ENCODE data around the gene LHX3. TPM values are rescaled to one million over a fixed set of nuclear protein-coding genes. Genes with fewer than 3 reads are reported as not detected.
A peak's percentile ranks its signal among the peaks of the same experiment; 100 is the strongest.

LHX3 gene
- total RNA-seq, 1 donor from 2014 or later: not detected

DNA sequence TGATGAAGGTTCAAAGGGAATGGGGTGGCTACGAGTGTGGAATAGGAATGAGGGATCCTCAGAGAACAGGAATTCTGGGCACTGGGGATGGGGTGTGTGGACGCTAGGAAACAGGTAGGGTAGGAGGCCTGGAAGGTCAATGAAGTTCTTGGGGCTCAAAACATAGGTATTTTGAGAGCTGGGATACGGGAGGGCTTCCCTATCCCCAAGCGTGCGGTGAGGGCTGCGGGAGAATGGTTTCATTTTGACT, 40.0 kb upstream of the LHX3 start:
- TF ChIP-seq POLR2A (IDR thresholded peaks at IDR 0.05): no peak
- no peak for TF ChIP-seq POLR2AphosphoS5 (IDR thresholded peaks at IDR 0.05; ENCODE audit: insufficient read depth in 1 of 2, low read depth in 1 of 2)
- no peak for TF ChIP-seq CTCF (IDR thresholded peaks at IDR 0.05)
- Histone ChIP-seq H3K4me3 (peak overlapping the region; percentile 83 to 84), H3K4me1 (peaks cover 27% of the 10 kb centered on the region), H3K27me3 (no peaks in the 10 kb centered on the region), H3K9me3 (no peaks in the 10 kb centered on the region), H3K27ac (no peak overlapping the region), H3K36me3 (no peaks in the 10 kb centered on the region)
- intact Hi-C loops (cut with DNase I): no loop called here
- no peak for DNase-seq (ENCODE audit: extremely low spot score in 2 of 2)

DNA sequence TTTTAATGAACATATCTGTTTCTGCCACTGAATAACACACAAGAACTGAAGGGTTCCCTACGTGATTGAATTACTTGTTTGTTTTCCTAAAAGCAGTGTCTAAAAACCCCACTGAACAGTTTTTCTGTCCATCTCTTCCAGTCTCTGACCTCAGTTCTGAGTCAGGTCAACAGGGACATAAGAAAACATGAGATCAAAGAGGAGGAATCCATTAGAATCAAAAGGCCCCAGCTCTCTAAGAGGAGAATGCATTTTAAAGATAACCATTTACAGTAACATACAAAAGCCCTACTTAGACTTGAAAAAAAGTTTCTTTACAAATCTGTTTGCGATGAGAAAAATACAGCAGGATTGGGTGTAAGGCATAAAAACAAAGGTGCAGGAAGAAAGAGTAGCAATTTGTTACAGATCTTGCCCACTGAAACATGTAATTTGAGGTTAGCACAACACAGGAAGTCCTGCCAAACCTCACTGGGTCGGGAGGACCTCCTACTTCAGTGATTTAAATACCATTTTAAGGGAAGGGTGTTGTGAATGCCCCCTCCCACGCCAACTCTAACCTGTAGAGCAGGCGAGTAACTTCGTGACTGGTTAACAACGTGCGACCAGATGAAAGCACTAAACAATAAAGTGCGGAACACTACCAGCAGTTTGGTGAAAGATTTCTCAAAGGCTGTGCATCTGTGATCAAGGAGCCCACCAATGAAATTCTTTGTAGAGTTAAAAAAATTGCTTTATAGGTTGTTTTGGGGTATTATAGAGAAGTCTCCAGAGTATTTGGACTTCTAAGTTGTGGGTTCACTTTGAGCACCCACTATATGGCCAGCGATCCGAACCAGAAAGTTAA, 39.4 kb upstream of the LHX3 start:
- Histone ChIP-seq H3K9me3 (no peaks in the 10 kb centered on the region), H3K27me3 (no peaks in the 10 kb centered on the region), H3K27ac (no peak overlapping the region), H3K36me3 (no peaks in the 10 kb centered on the region), H3K4me3 (peak overlapping the region; percentile 83 to 84), H3K4me1 (peaks cover 27% of the 10 kb centered on the region)
- DNase-seq (ENCODE audit: extremely low spot score in 2 of 2): no peak
- intact Hi-C loops (cut with DNase I): no loop called here
- TF ChIP-seq POLR2AphosphoS5 (IDR thresholded peaks at IDR 0.05; ENCODE audit: insufficient read depth in 1 of 2, low read depth in 1 of 2): no peak
- TF ChIP-seq CTCF (IDR thresholded peaks at IDR 0.05): no peak
- TF ChIP-seq POLR2A (IDR thresholded peaks at IDR 0.05): no peak

DNA sequence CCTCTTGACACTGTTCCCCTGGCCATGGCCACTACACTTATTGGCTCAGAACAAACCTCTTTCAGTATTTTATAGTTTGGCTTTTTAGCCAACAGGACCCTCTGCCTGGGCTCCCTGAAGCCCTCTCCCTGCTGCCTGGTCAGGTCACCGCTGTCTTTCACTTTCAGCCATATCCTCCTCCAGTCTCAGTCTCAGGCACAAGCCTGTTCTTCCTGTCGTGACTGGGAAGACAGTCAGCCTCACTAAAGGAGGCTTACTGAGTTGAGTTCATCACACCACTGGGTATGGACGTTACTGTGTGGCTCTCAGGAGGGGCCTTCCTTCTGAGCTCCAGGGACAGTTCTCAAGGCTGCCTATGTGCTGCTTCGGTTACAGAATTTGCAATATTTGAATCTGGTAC, 38.7 kb upstream of the LHX3 start:
- Histone ChIP-seq H3K4me3 (no peak overlapping the region), H3K27ac (no peak overlapping the region), H3K4me1 (peaks cover 27% of the 10 kb centered on the region), H3K27me3 (no peaks in the 10 kb centered on the region), H3K36me3 (no peaks in the 10 kb centered on the region), H3K9me3 (no peaks in the 10 kb centered on the region)
- DNase-seq (ENCODE audit: extremely low spot score in 2 of 2): no peak
- TF ChIP-seq CTCF (IDR thresholded peaks at IDR 0.05) (no peak), POLR2A (IDR thresholded peaks at IDR 0.05) (no peak), POLR2AphosphoS5 (IDR thresholded peaks at IDR 0.05; ENCODE audit: insufficient read depth in 1 of 2, low read depth in 1 of 2) (no peak)
- intact Hi-C loops (cut with DNase I): no loop called here

GRCh38 chr9:136242918-136243525, 38.1 kb upstream of the LHX3 start:
- Histone ChIP-seq H3K36me3 (no peaks in the 10 kb centered on the region), H3K27me3 (no peaks in the 10 kb centered on the region), H3K27ac (no peak overlapping the region), H3K4me3 (no peak overlapping the region), H3K4me1 (peaks cover 27% of the 10 kb centered on the region), H3K9me3 (no peaks in the 10 kb centered on the region)
- DNase-seq (ENCODE audit: extremely low spot score in 2 of 2): no peak
- intact Hi-C loops (cut with DNase I): no loop called here
- no peak for TF ChIP-seq CTCF (IDR thresholded peaks at IDR 0.05)
- TF ChIP-seq POLR2AphosphoS5 (IDR thresholded peaks at IDR 0.05; ENCODE audit: insufficient read depth in 1 of 2, low read depth in 1 of 2): no peak
- no peak for TF ChIP-seq POLR2A (IDR thresholded peaks at IDR 0.05)

- Histone ChIP-seq H3K36me3 (peaks cover 0 to under 1% of the 10 kb centered on the region in 2 donors), H3K4me3 (no peak overlapping the region), H3K27ac (no peak overlapping the region), H3K4me1 (peaks cover 27% of the 10 kb centered on the region), H3K9me3 (no peaks in the 10 kb centered on the region), H3K27me3 (no peaks in the 10 kb centered on the region)
- intact Hi-C loops (cut with DNase I): no loop called here
- DNase-seq (ENCODE audit: extremely low spot score in 2 of 2): no peak
- TF ChIP-seq POLR2AphosphoS5 (IDR thresholded peaks at IDR 0.05; ENCODE audit: insufficient read depth in 1 of 2, low read depth in 1 of 2) (no peak), POLR2A (IDR thresholded peaks at IDR 0.05) (no peak), CTCF (IDR thresholded peaks at IDR 0.05) (no peak)
These were observed 37.3 kb upstream of the LHX3 start for GRCh38 chr9:136242248-136242647.
